HEK293 (cell line): Measurements from ENCODE around the gene SNX8.
"Not testable (repeated sequence)": the region's sequence is repeated elsewhere in the genome, so short reads cannot be mapped to it uniquely, and the experiment has no call there.

Experiments
- CTCF ChIA-PET: fragments of 350-600 bp; formaldehyde crosslinking; extraction: SDS; loops from one replicate; lab custom pipeline; 2021; ENCODE audit warnings: antibody characterized with exemption; lab: Yijun Ruan, JAX
- POLR2A ChIA-PET: fragments of 300-600 bp; formaldehyde crosslinking; extraction: SDS; loops from one replicate; lab custom pipeline; 2020; ENCODE audit warnings: antibody characterized with exemption, inconsistent platforms; lab: Yijun Ruan, JAX
- H3K27ac ChIP-seq: fragments of 200-500 bp; sonication (Bioruptor generic); 2 replicates; pipeline ENCODE4 v1.5.1; 2014; ENCODE audit warnings: low read depth, low read length, control low read depth, inconsistent platforms; ENCODE audit errors: extremely low read depth
- H3K36me3 ChIP-seq, 2 experiments: fragments of 200-500 bp in 1 of 2; sonication (Bioruptor generic) in 1 of 2; 1 replicate in 1 of 2; 2 replicates in 1 of 2; pipeline ENCODE4 v1.5.1; 2014 to 2017; ENCODE audit warnings: inconsistent platforms in 2 of 2, low read length in 2 of 2; ENCODE audit not compliant: control insufficient read depth in 2 of 2, insufficient read depth in 1 of 2
- H3K4me1 ChIP-seq: fragments of 200-500 bp; sonication (Bioruptor generic); 2 replicates; pipeline ENCODE4 v1.5.1; 2014; ENCODE audit warnings: mild to moderate bottlenecking, low read length, inconsistent platforms; ENCODE audit not compliant: control insufficient read depth, insufficient read depth
- H3K4me3 ChIP-seq: 2 replicates; pipeline ENCODE4 v1.5.1; 2011; ENCODE audit warnings: low read depth, mild to moderate bottlenecking, control low read depth, low read length, moderate library complexity
- H3K9me3 ChIP-seq: fragments of 200-500 bp; sonication (Bioruptor generic); 2 replicates; pipeline ENCODE4 v1.5.1; 2014; ENCODE audit warnings: low read depth, low read length, inconsistent platforms; ENCODE audit not compliant: control insufficient read depth, insufficient read depth
- GLI2 ChIP-seq: fragments of 450-650 bp; formaldehyde crosslinking; IDR thresholded peaks from 2 replicates; pipeline ENCODE4; 2017; ENCODE audit warnings: missing biosample characterization, missing genetic modification characterization, low read depth, borderline replicate concordance
- KLF7 ChIP-seq: fragments of 450-650 bp; formaldehyde crosslinking; IDR thresholded peaks from 2 replicates; pipeline ENCODE4 v1.5.1; 2016; ENCODE audit warnings: missing biosample characterization, missing genetic modification characterization, borderline replicate concordance
- ZBTB49 ChIP-seq: fragments of 450-650 bp; formaldehyde crosslinking; IDR thresholded peaks from 2 replicates; pipeline ENCODE4 v1.5.1; 2016; ENCODE audit warnings: missing biosample characterization, missing genetic modification characterization, low read depth
- ZNF169 ChIP-seq: fragments of 450-650 bp; formaldehyde crosslinking; IDR thresholded peaks from 2 replicates; pipeline ENCODE4 v1.5.1; 2016; ENCODE audit warnings: missing biosample characterization, missing genetic modification characterization
- ZNF2 ChIP-seq: fragments of 450-650 bp; formaldehyde crosslinking; IDR thresholded peaks from 2 replicates; pipeline ENCODE4 v1.5.1; 2016; ENCODE audit warnings: missing biosample characterization, missing genetic modification characterization
- ZNF239 ChIP-seq: fragments of 450-650 bp; formaldehyde crosslinking; IDR thresholded peaks from 2 replicates; pipeline ENCODE4 v1.5.1; 2016; ENCODE audit warnings: missing biosample characterization, missing genetic modification characterization
- ZNF248 ChIP-seq: fragments of 450-650 bp; formaldehyde crosslinking; IDR thresholded peaks from 2 replicates; pipeline ENCODE4 v1.5.1; 2017; ENCODE audit warnings: missing biosample characterization, missing genetic modification characterization
- ZNF280C ChIP-seq: fragments of 450-650 bp; formaldehyde crosslinking; IDR thresholded peaks from 2 replicates; pipeline ENCODE4 v1.5.1; 2016; ENCODE audit warnings: missing biosample characterization, missing genetic modification characterization
- ZNF335 ChIP-seq: fragments of 450-650 bp; formaldehyde crosslinking; conservative IDR thresholded peaks from 2 replicates; pipeline ENCODE4 v1.5.1; 2016; ENCODE audit warnings: missing biosample characterization, missing genetic modification characterization
- ZNF362 ChIP-seq: fragments of 450-650 bp; formaldehyde crosslinking; IDR thresholded peaks from 2 replicates; pipeline ENCODE4 v1.5.1; 2016; ENCODE audit warnings: missing biosample characterization, missing genetic modification characterization
- ZNF488 ChIP-seq: fragments of 450-650 bp; formaldehyde crosslinking; IDR thresholded peaks from 2 replicates; pipeline ENCODE4 v1.5.1; 2016; ENCODE audit warnings: missing biosample characterization, missing genetic modification characterization
- ZNF510 ChIP-seq: fragments of 450-650 bp; formaldehyde crosslinking; IDR thresholded peaks from 2 replicates; pipeline ENCODE4 v1.5.1; 2018; ENCODE audit warnings: mild to moderate bottlenecking, missing genetic modification characterization, missing biosample characterization; ENCODE audit not compliant: insufficient replicate concordance
- ZNF76 ChIP-seq: fragments of 450-650 bp; formaldehyde crosslinking; IDR thresholded peaks from 2 replicates; pipeline ENCODE4; 2016; ENCODE audit warnings: low read depth, missing biosample characterization, missing genetic modification characterization, borderline replicate concordance
- ZNF791 ChIP-seq: fragments of 450-650 bp; formaldehyde crosslinking; IDR thresholded peaks from 2 replicates; pipeline ENCODE4 v1.5.1; 2016; ENCODE audit warnings: missing biosample characterization, missing genetic modification characterization
- ZNF792 ChIP-seq: fragments of 450-650 bp; formaldehyde crosslinking; IDR thresholded peaks from 2 replicates; pipeline ENCODE4 v1.5.1; 2016; ENCODE audit warnings: missing biosample characterization, missing genetic modification characterization
- ZNF837 ChIP-seq: fragments of 450-650 bp; formaldehyde crosslinking; IDR thresholded peaks from 2 replicates; pipeline ENCODE4 v1.5.1; 2016; ENCODE audit warnings: missing biosample characterization, missing genetic modification characterization

The SNX8 gene

GRCh38 chr7:2269089-2269990, 44.9 kb downstream of the SNX8 start:
- H3K36me3 ChIP-seq, H3K27ac ChIP-seq, H3K9me3 ChIP-seq, H3K4me1 ChIP-seq, CTCF ChIA-PET, H3K4me3 ChIP-seq: not testable (repeated sequence)
- POLR2A ChIA-PET = interaction anchor here (1.0 kb wide), 1 partner anchor 8 kb away, joined by 3 read pairs; no protein-coding TSS in a partner anchor

- Histone ChIP-seq H3K4me1 (no peaks in the 10 kb centered on the region), H3K27ac (no peak overlapping the region), H3K4me3 (no peak overlapping the region), H3K36me3 (peaks cover 0 to 9% of the 10 kb centered on the region in 2 experiments; a peak in 1 of 3 replicates), H3K9me3 (no peaks in the 10 kb centered on the region)
- no peak for TF ChIP-seq ZNF2 (tag by site-specific recombination)
- no peak for TF ChIP-seq ZNF362 (tag by site-specific recombination)
- no peak for TF ChIP-seq ZNF837 (tag by site-specific recombination)
- TF ChIP-seq ZNF488 (tag by site-specific recombination) = no peak
- TF ChIP-seq ZNF248 (tag by site-specific recombination) = no peak
- TF ChIP-seq ZNF335 = no peak
- TF ChIP-seq GLI2 (tag by site-specific recombination) = no peak
- no peak for TF ChIP-seq ZNF791 (tag by site-specific recombination)
- TF ChIP-seq ZNF510 (tag by site-specific recombination) = no peak
- no peak for TF ChIP-seq ZBTB49 (tag by site-specific recombination)
- POLR2A ChIA-PET = no interaction called here
- CTCF ChIA-PET = no interaction called here
These were observed 47.3 kb downstream of the SNX8 start for GRCh38 chr7:2266911-2267310.

GRCh38 chr7:2264158-2264557, 50.1 kb downstream of the SNX8 start:
- no peaks in the 10 kb centered on the region for H3K4me1 ChIP-seq
- TF ChIP-seq ZNF239 (tag by site-specific recombination) = no peak
- no peak overlapping the region for H3K4me3 ChIP-seq
- no peak overlapping the region for H3K27ac ChIP-seq
- no peaks in the 10 kb centered on the region for H3K9me3 ChIP-seq
- ChIA-PET POLR2A (no interaction called here), CTCF (no interaction called here)
- peaks cover 0 to 6% of the 10 kb centered on the region in 2 experiments; a peak in 1 of 3 replicates for H3K36me3 ChIP-seq

GRCh38 chr7:2263176-2263575, 51.1 kb downstream of the SNX8 start:
- ChIA-PET CTCF (no interaction called here), POLR2A (no interaction called here)
- Histone ChIP-seq H3K36me3 (peaks cover 0 to 6% of the 10 kb centered on the region in 2 experiments; a peak in 1 of 3 replicates), H3K4me1 (no peaks in the 10 kb centered on the region), H3K27ac (no peak overlapping the region), H3K9me3 (no peaks in the 10 kb centered on the region), H3K4me3 (no peak overlapping the region)
- TF ChIP-seq ZNF792 (no peak), KLF7 (no peak), ZNF169 (tag by site-specific recombination) (no peak), ZNF76 (tag by site-specific recombination) (no peak), ZNF280C (no peak)
